ENCODE data around the gene NARS2. TPM values are rescaled to one million over a fixed set of nuclear protein-coding genes. Genes with fewer than 3 reads are reported as not detected.

NARS2 gene
- total and polyA plus RNA-seq, 8 donors, result 5.1 to 15.0 (median 7.9) TPM

- intact Hi-C loops (cut with DNase I), result no loop called here
- TF ChIP-seq CTCF (IDR thresholded peaks at IDR 0.05), result no peak
- DNase-seq (no peak), ATAC-seq (no peak), FAIRE-seq (no peak)
- H3K27me3 ChIP-seq, result no peaks in the 10 kb centered on the region
- no peaks in the 10 kb centered on the region for H3K9me3 ChIP-seq
- H3K4me1 ChIP-seq, result no peaks in the 10 kb centered on the region
- no peak overlapping the region for H3K4me3 ChIP-seq
- H3K36me3 ChIP-seq, result no peaks in the 10 kb centered on the region
- WGBS, 2 donors, result 92 to 95% methylated on average over 2 of the region's 2 CpGs
- no peak overlapping the region for H3K27ac ChIP-seq
Observed at GRCh38 chr11:78453140-78453935, 121.3 kb downstream of the NARS2 start.

- Histone ChIP-seq H3K9me3 (no peaks in the 10 kb centered on the region), H3K27me3 (no peaks in the 10 kb centered on the region), H3K4me1 (no peaks in the 10 kb centered on the region), H3K27ac (no peak overlapping the region), H3K4me3 (no peak overlapping the region), H3K36me3 (no peaks in the 10 kb centered on the region)
- 93 to 96% methylated on average over 5 of the region's 5 CpGs for WGBS, 2 donors
- DNase-seq (no peak), ATAC-seq (no peak), FAIRE-seq (no peak)
- no peak for TF ChIP-seq CTCF (IDR thresholded peaks at IDR 0.05)
- intact Hi-C loops (cut with DNase I), result no loop called here
Observed at GRCh38 chr11:78451371-78452150, 123.1 kb downstream of the NARS2 start.

GRCh38 chr11:78450866-78451265 is 123.8 kb downstream of the NARS2 start:
- Histone ChIP-seq H3K27me3 (no peaks in the 10 kb centered on the region), H3K4me1 (no peaks in the 10 kb centered on the region), H3K4me3 (no peak overlapping the region), H3K9me3 (no peaks in the 10 kb centered on the region), H3K36me3 (no peaks in the 10 kb centered on the region), H3K27ac (no peak overlapping the region)
- no peak for ATAC-seq
- no peak for DNase-seq
- FAIRE-seq, result no peak
- WGBS, 2 donors, result 85 to 87% methylated on average over 2 of the region's 2 CpGs
- intact Hi-C loops (cut with DNase I), result no loop called here
- no peak for TF ChIP-seq CTCF (IDR thresholded peaks at IDR 0.05)

- WGBS, 2 donors, result 91 to 94% methylated on average over 4 of the region's 4 CpGs
- Histone ChIP-seq H3K27ac (no peak overlapping the region), H3K4me3 (no peak overlapping the region), H3K27me3 (no peaks in the 10 kb centered on the region), H3K4me1 (no peaks in the 10 kb centered on the region), H3K36me3 (no peaks in the 10 kb centered on the region), H3K9me3 (no peaks in the 10 kb centered on the region)
- no peak for ATAC-seq
- TF ChIP-seq CTCF (IDR thresholded peaks at IDR 0.05), result no peak
- no peak for DNase-seq
- FAIRE-seq, result no peak
- intact Hi-C loops (cut with DNase I), result no loop called here
Observed at GRCh38 chr11:78449866-78450265, 124.8 kb downstream of the NARS2 start.

GRCh38 chr11:78446210-78446609 is 128.5 kb downstream of the NARS2 start:
- no peaks in the 10 kb centered on the region for H3K27me3 ChIP-seq
- TF ChIP-seq CTCF (IDR thresholded peaks at IDR 0.05), result no peak
- FAIRE-seq (no peak), DNase-seq (no peak), ATAC-seq (no peak)
- H3K4me1 ChIP-seq, result no peaks in the 10 kb centered on the region
- no peaks in the 10 kb centered on the region for H3K36me3 ChIP-seq
- no peaks in the 10 kb centered on the region for H3K9me3 ChIP-seq
- no peak overlapping the region for H3K27ac ChIP-seq
- intact Hi-C loops (cut with DNase I), result no loop called here
- H3K4me3 ChIP-seq, result no peak overlapping the region
